ENCODE measurements around the gene PIK3C2G.

PIK3C2G gene

DNA sequence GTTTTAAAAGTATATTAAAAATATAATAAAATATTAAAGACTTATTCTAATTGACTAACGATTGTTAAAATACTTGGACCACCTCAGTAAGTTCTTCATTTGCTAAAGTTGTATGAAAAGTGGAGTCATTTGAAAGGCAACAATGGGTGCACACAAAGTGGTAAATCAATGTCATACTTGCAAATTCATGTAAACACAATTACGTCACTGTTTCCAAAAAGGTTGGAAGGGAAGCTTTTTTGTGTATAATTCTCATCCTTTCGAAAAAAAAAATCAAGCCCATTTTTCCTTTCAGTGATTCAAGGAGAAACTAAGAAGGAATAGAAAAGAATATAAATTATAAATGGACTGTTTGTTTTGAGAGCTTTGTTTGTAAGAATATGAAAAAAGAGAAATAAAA lies 166.2 kb downstream of the PIK3C2G start:
- H3K4me3 ChIP-seq, result no peak overlapping the region
- in situ Hi-C loops (cut with MboI; ENCODE audit: low sequenced_read_pairs), result loop anchor here (25.0 kb wide), 1 partner anchor 760 kb away; no protein-coding TSS in a partner anchor
- no peaks in the 10 kb centered on the region for H3K27me3 ChIP-seq (ENCODE audit: low read depth)
- DNase-seq (ENCODE audit: low spot score in 2 of 2), result no peak
- no peaks in the 10 kb centered on the region for H3K36me3 ChIP-seq (replicated peaks)
- no peaks in the 10 kb centered on the region for H3K9me3 ChIP-seq
- peaks cover 5% of the 10 kb centered on the region for H3K4me1 ChIP-seq

GRCh38 chr12:18428416-18428815 lies 167.1 kb downstream of the PIK3C2G start:
- H3K9me3 ChIP-seq, result no peaks in the 10 kb centered on the region
- in situ Hi-C loops (cut with MboI; ENCODE audit: low sequenced_read_pairs), result loop anchor here (25.0 kb wide), 1 partner anchor 759 kb away; no protein-coding TSS in a partner anchor
- H3K4me3 ChIP-seq, result no peak overlapping the region
- no peaks in the 10 kb centered on the region for H3K36me3 ChIP-seq (replicated peaks)
- H3K4me1 ChIP-seq, result peaks cover 5% of the 10 kb centered on the region
- no peak for DNase-seq (ENCODE audit: low spot score in 2 of 2)
- H3K27me3 ChIP-seq (ENCODE audit: low read depth), result no peaks in the 10 kb centered on the region

DNA sequence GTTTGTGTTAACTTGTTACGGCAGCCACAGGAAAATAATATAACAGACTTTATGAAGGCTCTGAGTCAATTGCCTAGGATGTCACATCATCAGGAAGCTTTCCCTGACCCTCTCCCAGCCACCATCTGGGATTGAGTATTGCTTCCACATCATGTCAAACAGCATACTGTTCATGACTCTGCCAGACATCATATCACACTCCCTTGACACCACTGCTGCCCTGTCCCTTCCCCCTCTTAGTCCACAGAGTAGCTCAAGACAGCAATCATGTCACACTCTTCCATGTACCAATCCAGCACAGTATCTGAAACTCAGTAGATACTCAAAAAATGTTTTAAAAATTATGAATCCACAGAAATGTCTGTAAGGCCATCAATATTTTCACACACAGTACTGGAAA lies 168.0 kb downstream of the PIK3C2G start:
- no peaks in the 10 kb centered on the region for H3K36me3 ChIP-seq (replicated peaks)
- no peaks in the 10 kb centered on the region for H3K27me3 ChIP-seq (ENCODE audit: low read depth)
- H3K4me3 ChIP-seq, result no peak overlapping the region
- H3K9me3 ChIP-seq, result no peaks in the 10 kb centered on the region
- no peak for DNase-seq (ENCODE audit: low spot score in 2 of 2)
- peaks cover 5% of the 10 kb centered on the region for H3K4me1 ChIP-seq
- in situ Hi-C loops (cut with MboI; ENCODE audit: low sequenced_read_pairs), result loop anchor here (25.0 kb wide), 1 partner anchor 758 kb away; no protein-coding TSS in a partner anchor

- Histone ChIP-seq H3K9me3 (no peaks in the 10 kb centered on the region), H3K27me3 (ENCODE audit: low read depth) (no peaks in the 10 kb centered on the region), H3K4me1 (peaks cover 5% of the 10 kb centered on the region), H3K4me3 (no peak overlapping the region), H3K36me3 (replicated peaks) (no peaks in the 10 kb centered on the region)
- in situ Hi-C loops (cut with MboI; ENCODE audit: low sequenced_read_pairs), result loop anchor here (25.0 kb wide), 1 partner anchor 757 kb away; no protein-coding TSS in a partner anchor
- peak; percentile 71 to 79 for DNase-seq (ENCODE audit: low spot score in 2 of 2)
Observed at GRCh38 chr12:18430425-18431048, 169.2 kb downstream of the PIK3C2G start.

- Histone ChIP-seq H3K36me3 (replicated peaks) (no peaks in the 10 kb centered on the region), H3K27me3 (ENCODE audit: low read depth) (no peaks in the 10 kb centered on the region), H3K4me1 (peaks cover 5% of the 10 kb centered on the region), H3K4me3 (no peak overlapping the region), H3K9me3 (no peaks in the 10 kb centered on the region)
- in situ Hi-C loops (cut with MboI; ENCODE audit: low sequenced_read_pairs), result loop anchor here (25.0 kb wide), 1 partner anchor 756 kb away; no protein-coding TSS in a partner anchor
- no peak for DNase-seq (ENCODE audit: low spot score in 2 of 2)
Observed at GRCh38 chr12:18431771-18432170, 170.5 kb downstream of the PIK3C2G start.

- peaks cover 5% of the 10 kb centered on the region for H3K4me1 ChIP-seq
- DNase-seq (ENCODE audit: low spot score in 2 of 2), result no peak
- H3K4me3 ChIP-seq, result no peak overlapping the region
- no peaks in the 10 kb centered on the region for H3K9me3 ChIP-seq
- no peaks in the 10 kb centered on the region for H3K27me3 ChIP-seq (ENCODE audit: low read depth)
- in situ Hi-C loops (cut with MboI; ENCODE audit: low sequenced_read_pairs), result loop anchor here (25.0 kb wide), 1 partner anchor 755 kb away; no protein-coding TSS in a partner anchor
- no peaks in the 10 kb centered on the region for H3K36me3 ChIP-seq (replicated peaks)
Observed at GRCh38 chr12:18432206-18432605, 170.9 kb downstream of the PIK3C2G start.

- Histone ChIP-seq H3K27me3 (ENCODE audit: low read depth) (no peaks in the 10 kb centered on the region), H3K4me3 (no peak overlapping the region), H3K9me3 (no peaks in the 10 kb centered on the region), H3K4me1 (peaks cover 5% of the 10 kb centered on the region), H3K36me3 (replicated peaks) (no peaks in the 10 kb centered on the region)
- DNase-seq (ENCODE audit: low spot score in 2 of 2), result no peak
- in situ Hi-C loops (cut with MboI; ENCODE audit: low sequenced_read_pairs), result loop anchor here (25.0 kb wide), 1 partner anchor 751 kb away; no protein-coding TSS in a partner anchor
Observed at GRCh38 chr12:18436170-18436569, 174.9 kb downstream of the PIK3C2G start.

DNA sequence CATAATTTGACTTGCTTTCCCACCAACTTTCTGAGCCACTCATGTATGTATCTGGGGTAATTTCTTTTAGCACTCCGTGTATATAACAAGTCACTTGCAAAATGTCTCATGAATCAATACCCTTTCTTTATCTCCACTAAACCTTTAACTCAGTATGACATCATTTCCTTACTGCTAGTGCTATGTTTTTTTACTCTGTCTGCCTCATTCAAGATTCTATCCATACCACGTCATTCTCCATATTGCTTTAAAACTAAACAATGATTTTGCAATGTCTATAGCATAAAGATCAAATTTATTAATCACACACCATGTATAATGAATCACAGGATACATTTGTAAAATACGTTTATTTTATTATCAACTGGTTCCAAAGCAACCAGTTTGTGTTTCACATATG lies 178.2 kb downstream of the PIK3C2G start:
- no peaks in the 10 kb centered on the region for H3K9me3 ChIP-seq
- H3K36me3 ChIP-seq (replicated peaks), result no peaks in the 10 kb centered on the region
- no peak overlapping the region for H3K4me3 ChIP-seq
- in situ Hi-C loops (cut with MboI; ENCODE audit: low sequenced_read_pairs), result loop anchor here (25.0 kb wide), 1 partner anchor 748 kb away; no protein-coding TSS in a partner anchor
- H3K27me3 ChIP-seq (ENCODE audit: low read depth), result no peaks in the 10 kb centered on the region
- H3K4me1 ChIP-seq, result no peaks in the 10 kb centered on the region
- DNase-seq (ENCODE audit: low spot score in 2 of 2), result no peak

DNA sequence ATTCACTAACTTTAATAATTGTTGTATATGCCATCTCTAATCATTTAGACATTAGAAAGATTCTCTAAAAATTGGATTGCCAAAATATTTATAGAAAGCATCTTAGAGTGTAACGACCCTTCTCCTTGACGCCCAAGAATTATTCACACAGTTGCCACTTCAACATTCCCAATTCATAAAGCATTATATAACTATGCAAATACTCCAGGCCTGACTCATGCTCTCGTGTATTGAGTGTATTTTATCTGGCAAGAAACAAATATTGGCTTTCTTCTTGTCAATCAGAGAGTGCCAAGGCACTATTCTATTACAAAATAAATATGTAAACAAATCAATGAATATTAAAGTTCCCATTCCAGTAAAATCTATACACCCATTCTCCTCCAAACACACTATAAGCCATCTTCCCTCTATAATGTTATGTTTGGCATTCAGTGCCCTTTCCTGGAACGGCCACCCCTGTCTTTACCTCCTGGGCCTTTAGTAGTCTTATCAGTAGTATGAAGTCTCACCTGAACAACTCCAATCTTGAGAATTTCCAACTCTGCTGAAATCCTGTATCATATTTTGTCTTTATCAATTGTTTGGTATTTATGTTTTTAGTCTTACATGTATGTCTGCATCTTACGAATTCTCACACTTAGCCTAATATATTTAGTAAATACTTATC lies 182.6 kb downstream of the PIK3C2G start:
- Histone ChIP-seq H3K27me3 (ENCODE audit: low read depth) (no peaks in the 10 kb centered on the region), H3K36me3 (replicated peaks) (no peaks in the 10 kb centered on the region), H3K4me1 (no peaks in the 10 kb centered on the region), H3K9me3 (no peaks in the 10 kb centered on the region), H3K4me3 (no peak overlapping the region)
- in situ Hi-C loops (cut with MboI; ENCODE audit: low sequenced_read_pairs), result loop anchor here (25.0 kb wide), 1 partner anchor 743 kb away; no protein-coding TSS in a partner anchor
- DNase-seq (ENCODE audit: low spot score in 2 of 2), result no peak

GRCh38 chr12:18446061-18446644 lies 184.8 kb downstream of the PIK3C2G start:
- H3K36me3 ChIP-seq (replicated peaks), result no peaks in the 10 kb centered on the region

GRCh38 chr12:18454330-18454729 lies 193.0 kb downstream of the PIK3C2G start:
- peaks cover 21% of the 10 kb centered on the region for H3K4me1 ChIP-seq
- H3K27me3 ChIP-seq (ENCODE audit: low read depth), result no peaks in the 10 kb centered on the region
- in situ Hi-C loops (cut with MboI; ENCODE audit: low sequenced_read_pairs), result no loop called here
- no peak overlapping the region for H3K4me3 ChIP-seq
- H3K9me3 ChIP-seq, result no peaks in the 10 kb centered on the region
- no peaks in the 10 kb centered on the region for H3K36me3 ChIP-seq (replicated peaks)
- peak; percentile 61 to 95 for DNase-seq (ENCODE audit: low spot score in 2 of 2)

More at GRCh38 chr12:18446061-18446644, 184.8 kb downstream of the PIK3C2G start:
- Histone ChIP-seq H3K27me3 (ENCODE audit: low read depth) (no peaks in the 10 kb centered on the region), H3K4me3 (no peak overlapping the region), H3K9me3 (no peaks in the 10 kb centered on the region), H3K4me1 (no peaks in the 10 kb centered on the region)
- no peak for DNase-seq (ENCODE audit: low spot score in 2 of 2)
- in situ Hi-C loops (cut with MboI; ENCODE audit: low sequenced_read_pairs), result loop anchor here (25.0 kb wide), 1 partner anchor 741 kb away; no protein-coding TSS in a partner anchor

- in situ Hi-C loops (cut with MboI; ENCODE audit: low sequenced_read_pairs), result no loop called here
- DNase-seq (ENCODE audit: low spot score in 2 of 2), result no peak
- Histone ChIP-seq H3K9me3 (no peaks in the 10 kb centered on the region), H3K4me1 (peaks cover 21% of the 10 kb centered on the region), H3K27me3 (ENCODE audit: low read depth) (no peaks in the 10 kb centered on the region), H3K36me3 (replicated peaks) (no peaks in the 10 kb centered on the region), H3K4me3 (no peak overlapping the region)
Observed at GRCh38 chr12:18456344-18456743, 195.0 kb downstream of the PIK3C2G start.

GRCh38 chr12:18457362-18457761 lies 196.0 kb downstream of the PIK3C2G start:
- no peak for DNase-seq (ENCODE audit: low spot score in 2 of 2)
- H3K9me3 ChIP-seq, result no peaks in the 10 kb centered on the region
- no peaks in the 10 kb centered on the region for H3K27me3 ChIP-seq (ENCODE audit: low read depth)
- peaks cover 21% of the 10 kb centered on the region for H3K4me1 ChIP-seq
- H3K4me3 ChIP-seq, result no peak overlapping the region
- no peaks in the 10 kb centered on the region for H3K36me3 ChIP-seq (replicated peaks)
- in situ Hi-C loops (cut with MboI; ENCODE audit: low sequenced_read_pairs), result no loop called here

DNA sequence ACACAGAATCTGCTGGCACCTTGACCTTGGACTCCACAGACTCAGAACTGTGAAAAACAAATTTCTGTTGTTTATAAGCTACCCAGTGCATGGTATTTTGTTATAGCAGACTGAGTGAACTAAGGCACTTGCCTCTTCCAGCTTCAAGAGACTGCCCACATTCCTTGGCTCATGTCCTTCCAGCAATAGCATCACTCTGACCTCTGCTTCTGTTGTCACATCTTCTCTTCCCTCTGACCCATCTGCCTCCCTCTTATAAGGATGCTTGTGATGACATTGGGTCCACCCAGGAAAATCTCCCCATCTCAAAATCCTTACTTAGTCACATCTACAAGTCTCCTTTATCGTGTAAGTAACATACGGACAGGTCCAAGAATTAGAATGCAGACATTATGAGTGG lies 200.4 kb downstream of the PIK3C2G start:
- H3K27me3 ChIP-seq (ENCODE audit: low read depth), result no peaks in the 10 kb centered on the region
- H3K36me3 ChIP-seq (replicated peaks), result no peaks in the 10 kb centered on the region
- no peaks in the 10 kb centered on the region for H3K9me3 ChIP-seq
- 0 out of 2 replicates have a peak, but pooled peaks cover 2% of the 10 kb centered on the region for H3K4me1 ChIP-seq
- no peak overlapping the region for H3K4me3 ChIP-seq
- in situ Hi-C loops (cut with MboI; ENCODE audit: low sequenced_read_pairs), result no loop called here
- no peak for DNase-seq (ENCODE audit: low spot score in 2 of 2)
